Dermis blood vessel endothelial cell (primary cell): ENCODE results near the gene MAP2K6. TPM values are rescaled to one million over a fixed set of nuclear protein-coding genes. Genes with fewer than 3 reads are reported as not detected.
"Not testable (repeated sequence)": the region's sequence is repeated elsewhere in the genome, so short reads cannot be mapped to it uniquely, and the experiment has no call there.

Source experiments
- DNase-seq: peaks from one replicate; pipeline ENCODE4 v3.0.0; 2010
- total RNA-seq: library from RNA; depleted of rRNA; stranded (reverse); fragments of >200 nt; gene quantifications from 2 replicates; pipeline ENCODE4 v1.2.3, GENCODE V29; 2014

The MAP2K6 gene
- total RNA-seq, 1 donor from 2014 or later: 4.9 TPM

GRCh38 chr17:69457603-69458002 lies 43.1 kb downstream of the MAP2K6 start:
- DNase-seq: no peak

DNA sequence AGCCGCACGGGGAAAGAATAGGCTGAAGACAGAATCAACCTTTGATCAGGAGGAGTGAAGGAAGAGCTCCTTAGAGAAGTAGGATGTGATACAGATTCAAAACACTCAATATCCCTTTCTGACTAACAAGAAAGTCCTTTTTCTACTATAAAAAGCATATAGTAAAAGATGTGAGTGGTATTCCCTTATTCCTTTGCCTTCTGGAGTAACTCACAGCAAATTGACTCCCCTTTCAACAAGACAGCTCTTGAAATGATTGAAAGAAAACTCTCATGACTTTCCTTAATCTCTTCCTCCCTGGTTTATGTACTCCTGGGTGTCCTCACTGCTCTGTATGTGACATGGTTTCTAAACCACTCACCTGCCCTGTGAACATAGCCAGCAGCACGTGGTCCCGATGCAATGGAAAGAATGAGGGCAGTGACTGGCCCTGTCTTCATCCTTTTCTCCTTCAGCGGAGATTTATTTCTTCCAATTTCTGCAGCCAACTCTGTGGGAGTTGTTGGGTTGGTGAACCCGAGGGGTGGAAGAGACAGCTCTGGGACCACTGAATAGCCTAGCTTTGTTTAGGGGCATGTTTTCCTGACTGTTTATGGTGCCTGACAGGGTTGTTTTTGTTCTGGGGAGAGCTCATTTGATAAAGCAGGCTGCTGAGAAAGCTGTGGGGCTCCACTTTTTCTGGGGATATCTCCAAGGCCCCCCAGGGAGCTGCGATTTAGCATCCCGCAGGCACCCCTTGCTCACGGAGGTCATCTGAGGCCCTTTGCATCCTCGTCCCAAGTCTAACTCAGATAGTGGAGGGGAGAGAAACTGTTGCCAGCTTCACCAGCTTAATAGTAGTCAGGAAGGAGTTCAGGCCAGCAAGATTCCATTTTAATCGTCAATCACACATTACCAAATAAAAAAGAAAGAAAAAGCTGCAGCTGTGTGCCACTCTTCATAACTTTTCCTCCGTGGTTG lies 46.7 kb downstream of the MAP2K6 start:
- DNase-seq: no peak

DNA sequence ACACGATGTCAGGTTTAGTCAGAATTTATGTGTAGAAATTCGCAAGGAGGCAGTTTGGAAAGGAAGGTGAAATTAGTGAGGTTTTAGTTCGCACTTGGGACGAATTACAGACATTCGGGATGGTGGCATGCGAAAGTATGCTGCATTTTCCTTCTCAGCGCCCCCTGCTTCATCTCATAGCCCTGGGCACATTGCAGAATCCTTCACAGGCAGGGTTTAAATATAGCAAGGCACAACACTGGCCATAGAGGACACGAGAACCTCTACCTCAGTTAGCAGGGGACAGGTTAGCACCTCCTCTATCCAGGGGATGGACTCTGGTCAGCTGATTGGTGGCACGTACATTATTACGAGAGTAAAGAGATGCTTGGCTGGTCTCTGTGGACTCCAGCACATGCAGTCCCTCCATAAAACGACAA lies 47.5 kb downstream of the MAP2K6 start:
- no peak for DNase-seq

- no peak for DNase-seq
Observed at GRCh38 chr17:69462882-69463281, 48.4 kb downstream of the MAP2K6 start.

DNA sequence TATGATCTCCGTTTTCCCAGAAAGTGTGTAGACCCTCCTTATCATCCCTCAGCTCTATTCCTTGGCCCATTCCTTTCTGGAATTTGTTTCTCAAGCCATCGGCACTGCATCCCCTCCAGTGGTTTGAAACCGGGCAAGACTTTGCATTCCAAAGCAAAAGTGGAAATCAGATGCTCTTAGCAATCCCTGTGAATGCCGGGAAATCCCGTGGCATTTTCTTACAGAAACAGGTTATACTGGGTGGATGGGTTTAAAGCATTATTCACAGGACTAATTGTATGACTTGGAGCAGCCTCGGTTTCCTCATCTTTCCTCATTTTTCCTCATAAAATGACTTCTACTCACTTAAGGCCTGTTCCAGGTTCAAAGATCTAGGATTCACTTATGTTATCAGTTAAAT lies 52.0 kb downstream of the MAP2K6 start:
- DNase-seq: no peak

DNA sequence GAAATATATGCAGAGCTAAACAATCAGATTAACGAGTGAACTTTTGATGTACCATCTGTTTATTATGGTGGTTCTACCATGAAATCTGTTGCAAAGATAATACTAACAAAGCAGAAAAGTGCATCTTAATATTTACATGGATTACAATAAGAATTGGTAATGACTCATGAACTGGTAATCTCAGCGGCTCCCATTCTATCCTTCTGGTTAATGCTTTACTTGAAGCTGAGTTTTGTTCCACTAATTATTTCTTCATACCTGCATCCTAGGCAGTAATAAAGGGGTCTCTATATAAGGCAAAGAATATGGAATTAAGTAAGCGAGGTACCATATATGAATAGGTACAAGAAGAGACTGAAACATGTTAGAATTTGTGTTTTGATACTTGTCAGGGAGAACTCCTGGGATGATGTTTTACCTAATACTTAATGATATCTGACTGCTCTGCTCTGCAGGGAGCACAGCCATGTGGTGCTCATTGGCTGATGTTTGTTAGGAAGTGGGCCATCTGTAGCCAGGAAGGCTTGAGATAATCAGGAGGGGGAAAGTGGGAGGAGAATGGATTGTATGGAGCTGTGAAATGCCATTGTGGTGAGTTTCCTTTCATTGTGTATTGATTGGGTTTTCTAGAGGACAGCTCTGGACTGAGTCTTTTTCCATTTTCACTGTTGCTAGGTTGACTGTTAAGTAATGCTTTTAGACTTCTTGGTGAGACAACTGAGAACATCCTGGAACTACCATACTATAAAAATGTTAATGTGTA lies 52.6 kb downstream of the MAP2K6 start:
- peak; percentile 96 for DNase-seq

- DNase-seq: no peak
Observed at GRCh38 chr17:69468207-69468606, 53.7 kb downstream of the MAP2K6 start.

GRCh38 chr17:69470702-69471101 lies 56.2 kb downstream of the MAP2K6 start:
- no peak for DNase-seq

GRCh38 chr17:69471406-69471805 lies 56.9 kb downstream of the MAP2K6 start:
- DNase-seq: no peak

DNA sequence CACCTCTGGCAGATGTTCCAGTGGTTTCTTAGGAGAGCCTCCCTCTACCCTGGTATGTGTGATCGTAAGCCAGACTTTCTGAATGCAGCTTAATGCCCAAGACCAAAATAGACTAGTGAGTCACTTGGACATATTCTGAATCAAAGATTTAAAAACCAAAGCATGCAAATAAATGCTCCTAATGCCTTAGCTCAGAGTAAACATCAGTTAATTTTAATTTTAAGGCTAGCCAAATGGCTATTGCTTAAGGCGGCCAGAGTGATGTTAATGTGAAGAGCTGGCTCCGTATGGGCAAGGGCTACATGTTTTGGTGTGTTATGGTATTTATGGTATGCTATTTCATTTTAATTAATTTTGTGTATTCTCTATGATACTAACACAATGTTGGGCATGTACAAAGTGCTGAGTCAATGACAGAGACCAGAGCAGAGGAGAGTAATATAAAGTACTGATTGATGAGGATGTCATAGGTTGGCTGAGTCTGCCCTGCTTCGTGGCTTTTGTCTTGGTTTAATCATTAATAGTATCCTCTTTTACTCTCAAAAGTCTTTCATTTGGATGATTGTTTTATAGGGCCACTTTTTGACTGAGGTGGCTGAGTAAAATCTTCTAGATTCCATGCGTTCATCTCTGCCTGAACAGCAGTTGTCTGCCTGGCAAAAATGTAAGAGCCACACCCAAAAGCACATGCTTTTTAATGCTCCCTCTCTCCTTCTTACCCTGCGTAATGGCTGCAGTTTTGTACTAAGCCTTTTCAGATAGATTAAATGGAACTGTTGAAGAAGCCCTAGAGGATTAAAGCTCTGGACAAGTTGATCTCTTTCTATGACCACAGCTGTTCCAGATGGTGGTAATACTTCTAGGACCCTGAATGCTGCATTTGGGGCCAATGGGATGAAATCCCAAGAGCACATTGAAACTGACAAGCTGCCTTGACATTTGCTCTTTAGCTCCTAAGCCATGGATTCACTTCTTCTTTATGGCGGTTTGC lies 59.6 kb downstream of the MAP2K6 start:
- DNase-seq: no peak

- DNase-seq: no peak
Observed at GRCh38 chr17:69477204-69477902, 62.9 kb downstream of the MAP2K6 start.

DNA sequence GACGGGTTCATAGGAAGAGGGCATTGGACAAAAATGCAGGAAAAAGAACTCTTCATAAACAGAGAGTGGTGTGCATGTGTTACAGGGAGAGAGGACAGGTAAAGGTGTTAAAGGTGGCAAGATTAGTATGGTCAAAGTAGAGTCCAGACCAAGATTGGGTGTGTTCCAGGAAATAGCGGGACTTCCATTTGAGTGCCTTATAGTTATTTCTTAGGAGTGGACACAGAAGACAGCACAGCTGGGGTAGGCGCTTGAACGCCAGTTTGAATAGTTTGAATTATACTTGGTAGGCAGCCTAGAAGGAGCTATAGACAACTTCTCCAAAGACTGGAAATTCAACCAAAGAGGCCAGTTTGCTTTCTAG lies 63.4 kb downstream of the MAP2K6 start:
- no peak for DNase-seq

GRCh38 chr17:69478916-69479315 lies 64.4 kb downstream of the MAP2K6 start:
- peak; percentile 34 for DNase-seq

DNA sequence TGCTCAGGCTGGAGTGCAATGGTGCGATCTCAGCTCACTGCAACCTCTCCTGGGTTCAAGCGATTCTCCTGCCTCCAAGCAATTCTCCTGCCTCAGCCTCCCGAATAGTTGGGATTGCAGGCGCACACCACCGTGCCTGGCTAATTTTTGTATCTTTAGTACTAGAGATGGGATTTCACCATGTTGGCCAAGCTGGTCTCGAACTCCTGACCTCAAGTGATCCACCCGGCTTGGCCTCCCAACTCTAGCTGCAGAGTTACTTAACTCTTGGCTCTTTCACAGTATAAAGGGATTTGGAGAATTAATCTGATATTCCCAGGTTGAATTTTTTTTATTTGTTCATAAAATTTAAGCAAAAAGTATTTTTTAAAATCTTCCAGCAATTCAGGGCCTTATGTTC lies 65.3 kb downstream of the MAP2K6 start:
- not testable (repeated sequence) for DNase-seq

- DNase-seq: no peak
Observed at GRCh38 chr17:69480245-69480644, 65.7 kb downstream of the MAP2K6 start.

- no peak for DNase-seq
Observed at GRCh38 chr17:69485251-69485661, 70.8 kb downstream of the MAP2K6 start.

DNA sequence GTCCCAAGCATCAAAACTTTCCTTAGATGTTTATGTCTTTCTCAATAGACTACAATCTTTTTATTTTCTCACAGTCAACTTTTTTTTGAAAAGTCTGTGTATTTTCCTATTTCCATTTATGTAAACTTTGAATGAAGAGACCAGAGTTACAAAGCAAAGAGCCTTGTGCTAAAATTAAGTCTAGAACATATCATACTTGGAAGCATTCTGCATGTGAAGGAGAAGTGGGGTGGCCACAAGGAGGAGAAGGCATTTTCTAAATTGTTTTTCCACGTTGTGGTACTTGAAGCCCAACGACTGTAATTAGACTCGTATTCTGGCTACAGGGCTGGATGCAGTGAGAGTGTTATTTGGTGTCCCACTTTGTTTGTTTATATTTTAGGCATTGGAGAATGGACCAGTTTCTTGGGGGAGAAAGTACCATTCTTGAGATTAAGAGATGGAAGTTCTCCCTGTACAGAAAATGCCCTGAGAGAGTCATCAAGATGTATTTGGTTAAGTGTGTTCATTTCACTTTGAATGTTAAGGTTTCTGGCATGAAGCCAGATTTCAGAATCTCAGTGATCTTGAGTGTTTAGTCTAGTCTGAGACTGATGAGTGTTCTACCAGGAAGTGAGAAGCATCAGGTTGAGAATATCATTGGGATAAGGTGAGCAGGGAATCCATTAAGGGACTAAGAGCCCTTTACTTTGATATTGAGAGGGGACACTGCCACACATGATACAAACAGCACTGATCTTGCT lies 71.6 kb downstream of the MAP2K6 start:
- DNase-seq: peak; percentile 24

- DNase-seq: no peak
Observed at GRCh38 chr17:69486779-69487637, 72.5 kb downstream of the MAP2K6 start.

DNA sequence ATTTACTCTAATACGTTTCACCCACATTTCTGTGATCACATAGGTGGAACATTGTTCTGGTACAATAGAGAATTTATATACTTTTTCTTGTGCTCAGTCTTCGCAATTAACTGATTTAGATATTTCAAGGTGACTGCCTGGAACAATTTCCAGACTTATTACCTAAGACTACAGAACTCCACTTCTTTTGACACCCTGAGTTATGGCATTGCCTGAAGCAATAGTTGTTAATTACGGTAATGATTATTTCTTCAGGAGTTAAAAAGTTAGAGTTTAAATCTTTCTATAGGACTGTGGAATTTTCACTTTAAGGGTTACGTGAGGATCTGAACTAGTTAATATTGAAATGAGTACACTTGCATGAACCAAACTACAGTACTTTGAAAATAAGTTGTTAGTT lies 74.8 kb downstream of the MAP2K6 start:
- no peak for DNase-seq
